ENCODE results near the gene SPSB4.

DNA sequence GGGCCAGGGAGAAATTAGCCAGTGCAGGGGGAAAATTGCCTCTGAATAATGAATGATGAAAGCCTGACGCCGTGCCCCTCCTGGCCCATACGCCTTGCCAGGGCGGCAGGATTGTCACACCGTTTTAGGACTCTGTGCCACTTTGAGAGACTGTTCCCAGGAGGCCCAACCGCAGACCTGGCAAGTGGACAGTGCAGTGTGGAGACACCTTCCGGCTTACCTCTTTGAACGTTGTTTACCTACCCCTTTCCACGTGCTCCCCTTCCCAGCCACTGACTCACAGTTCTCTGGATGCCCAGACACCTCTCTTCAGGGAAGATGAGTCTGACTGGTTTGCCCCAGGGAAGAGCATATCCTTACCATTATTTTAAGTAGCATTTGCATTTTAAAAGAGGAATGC is 96.5 kb downstream of the SPSB4 start:
- no peak for TF ChIP-seq FOS (IDR thresholded peaks at IDR 0.05; ENCODE audit: extremely low read depth, insufficient read length)
- TF ChIP-seq POLR3A (IDR thresholded peaks at IDR 0.05; ENCODE audit: borderline replicate concordance, extremely low read depth, insufficient read depth, insufficient read length): no peak
- TF ChIP-seq, protein P1, sequence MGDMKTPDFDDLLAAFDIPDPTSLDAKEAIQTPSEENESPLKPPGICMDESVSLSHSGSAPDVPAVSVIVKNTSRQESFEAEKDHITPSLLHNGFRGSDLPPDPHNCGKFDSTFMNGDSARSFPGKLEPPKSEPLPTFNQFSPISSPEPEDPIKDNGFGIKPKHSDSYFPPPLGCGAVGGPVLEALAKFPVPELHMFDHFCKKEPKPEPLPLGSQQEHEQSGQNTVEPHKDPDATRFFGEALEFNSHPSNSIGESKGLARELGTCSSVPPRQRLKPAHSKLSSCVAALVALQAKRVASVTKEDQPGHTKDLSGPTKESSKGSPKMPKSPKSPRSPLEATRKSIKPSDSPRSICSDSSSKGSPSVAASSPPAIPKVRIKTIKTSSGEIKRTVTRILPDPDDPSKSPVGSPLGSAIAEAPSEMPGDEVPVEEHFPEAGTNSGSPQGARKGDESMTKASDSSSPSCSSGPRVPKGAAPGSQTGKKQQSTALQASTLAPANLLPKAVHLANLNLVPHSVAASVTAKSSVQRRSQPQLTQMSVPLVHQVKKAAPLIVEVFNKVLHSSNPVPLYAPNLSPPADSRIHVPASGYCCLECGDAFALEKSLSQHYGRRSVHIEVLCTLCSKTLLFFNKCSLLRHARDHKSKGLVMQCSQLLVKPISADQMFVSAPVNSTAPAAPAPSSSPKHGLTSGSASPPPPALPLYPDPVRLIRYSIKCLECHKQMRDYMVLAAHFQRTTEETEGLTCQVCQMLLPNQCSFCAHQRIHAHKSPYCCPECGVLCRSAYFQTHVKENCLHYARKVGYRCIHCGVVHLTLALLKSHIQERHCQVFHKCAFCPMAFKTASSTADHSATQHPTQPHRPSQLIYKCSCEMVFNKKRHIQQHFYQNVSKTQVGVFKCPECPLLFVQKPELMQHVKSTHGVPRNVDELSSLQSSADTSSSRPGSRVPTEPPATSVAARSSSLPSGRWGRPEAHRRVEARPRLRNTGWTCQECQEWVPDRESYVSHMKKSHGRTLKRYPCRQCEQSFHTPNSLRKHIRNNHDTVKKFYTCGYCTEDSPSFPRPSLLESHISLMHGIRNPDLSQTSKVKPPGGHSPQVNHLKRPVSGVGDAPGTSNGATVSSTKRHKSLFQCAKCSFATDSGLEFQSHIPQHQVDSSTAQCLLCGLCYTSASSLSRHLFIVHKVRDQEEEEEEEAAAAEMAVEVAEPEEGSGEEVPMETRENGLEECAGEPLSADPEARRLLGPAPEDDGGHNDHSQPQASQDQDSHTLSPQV (IDR thresholded peaks at IDR 0.05): no peak
